Tibial nerve (tissue), 4 donors: ENCODE results near the gene S100A1.

Experiments
- CTCF ChIP-seq, 5 experiments: fragments of 200-600 bp in 3 of 5; fragments of 450-650 bp in 2 of 5; sonication (generic) in 3 of 5; IDR thresholded peaks; one replicate each; pipeline ENCODE4 v1.5.1; 2016 to 2019; ENCODE audit warnings: antibody characterized with exemption in 5 of 5, mild to moderate bottlenecking in 3 of 5, moderate library complexity in 2 of 5
- EP300 ChIP-seq, 2 donors: sonication (generic); formaldehyde crosslinking; IDR thresholded peaks; one replicate each; pipeline ENCODE4 v1.6.1; 2017; ENCODE audit warnings: antibody characterized with exemption in 2 of 2, mild to moderate bottlenecking in 1 of 2
- POLR2A ChIP-seq, 2 donors: fragments of 450-650 bp; IDR thresholded peaks; one replicate each; pipeline ENCODE4 v1.6.1; 2017; ENCODE audit warnings: antibody characterized with exemption in 2 of 2, mild to moderate bottlenecking in 2 of 2, moderate library complexity in 2 of 2

- no peak for TF ChIP-seq CTCF (IDR thresholded peaks at IDR 0.05)
- TF ChIP-seq POLR2A (IDR thresholded peaks at IDR 0.05): no peak
- TF ChIP-seq EP300 (IDR thresholded peaks at IDR 0.05): no peak
These were observed 49.3 kb upstream of the S100A1 start for GRCh38 chr1:153578936-153579335.
